Measurements from ENCODE around the gene MYO6. TPM values are rescaled to one million over a fixed set of nuclear protein-coding genes. Genes with fewer than 3 reads are reported as not detected.

MYO6 gene
- total RNA-seq, 1 experiment from 2014 or later: 122 TPM

DNA sequence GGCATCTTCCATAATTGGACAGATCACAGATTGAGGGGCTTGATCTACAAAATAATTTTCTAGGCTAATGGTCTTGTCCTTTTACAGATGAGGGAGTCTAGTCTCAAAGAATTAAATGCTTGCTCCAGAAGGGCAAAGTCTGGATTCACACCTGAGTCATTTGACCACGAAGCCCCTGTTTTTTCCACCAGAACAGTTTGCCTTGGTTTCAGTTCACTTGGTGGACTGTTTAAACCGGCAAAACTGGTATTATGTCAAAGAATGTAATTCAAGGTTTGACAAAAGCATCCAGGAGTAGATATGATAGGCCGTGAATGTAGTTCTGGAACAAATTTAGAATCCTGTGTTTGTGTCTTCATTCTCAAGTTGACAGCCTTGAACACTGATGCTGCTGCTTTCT lies 3.3 kb downstream of the MYO6 start:
- H3K27me3 Mint-ChIP-seq (ENCODE audit: unreplicated experiment): no peaks in the 10 kb centered on the region
- peak overlapping the region; percentile 98 for H3K27ac Mint-ChIP-seq (ENCODE audit: unreplicated experiment)
- CTCF ChIA-PET: interaction anchor here (0.8 kb wide), 1 partner anchor 32 kb away, joined by 4 read pairs; no protein-coding TSS in a partner anchor
- TF ChIP-seq, protein P1, sequence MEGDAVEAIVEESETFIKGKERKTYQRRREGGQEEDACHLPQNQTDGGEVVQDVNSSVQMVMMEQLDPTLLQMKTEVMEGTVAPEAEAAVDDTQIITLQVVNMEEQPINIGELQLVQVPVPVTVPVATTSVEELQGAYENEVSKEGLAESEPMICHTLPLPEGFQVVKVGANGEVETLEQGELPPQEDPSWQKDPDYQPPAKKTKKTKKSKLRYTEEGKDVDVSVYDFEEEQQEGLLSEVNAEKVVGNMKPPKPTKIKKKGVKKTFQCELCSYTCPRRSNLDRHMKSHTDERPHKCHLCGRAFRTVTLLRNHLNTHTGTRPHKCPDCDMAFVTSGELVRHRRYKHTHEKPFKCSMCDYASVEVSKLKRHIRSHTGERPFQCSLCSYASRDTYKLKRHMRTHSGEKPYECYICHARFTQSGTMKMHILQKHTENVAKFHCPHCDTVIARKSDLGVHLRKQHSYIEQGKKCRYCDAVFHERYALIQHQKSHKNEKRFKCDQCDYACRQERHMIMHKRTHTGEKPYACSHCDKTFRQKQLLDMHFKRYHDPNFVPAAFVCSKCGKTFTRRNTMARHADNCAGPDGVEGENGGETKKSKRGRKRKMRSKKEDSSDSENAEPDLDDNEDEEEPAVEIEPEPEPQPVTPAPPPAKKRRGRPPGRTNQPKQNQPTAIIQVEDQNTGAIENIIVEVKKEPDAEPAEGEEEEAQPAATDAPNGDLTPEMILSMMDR (IDR thresholded peaks at IDR 0.05; ENCODE audit: unreplicated experiment): no peak
- peak overlapping the region; percentile 99 for H3K4me3 Mint-ChIP-seq (ENCODE audit: low read depth, unreplicated experiment)
- no peaks in the 10 kb centered on the region for H3K9me3 Mint-ChIP-seq (ENCODE audit: low read depth, unreplicated experiment)
- H3K4me1 Mint-ChIP-seq (ENCODE audit: low read depth, unreplicated experiment): peaks cover 9% of the 10 kb centered on the region
- DNase-seq: peak; percentile 51
- BruUV-seq (replicated peaks): no TSS peak
- intact Hi-C loops (cut with micrococcal nuclease; ENCODE audit: unreplicated experiment): loop anchor here (2.0 to 5.0 kb wide), 2 partner anchors 96 to 150 kb away; partner anchors contain the start of gene SENP6
- peaks cover 71% of the 10 kb centered on the region for H3K36me3 Mint-ChIP-seq (ENCODE audit: insufficient read depth, unreplicated experiment)

DNA sequence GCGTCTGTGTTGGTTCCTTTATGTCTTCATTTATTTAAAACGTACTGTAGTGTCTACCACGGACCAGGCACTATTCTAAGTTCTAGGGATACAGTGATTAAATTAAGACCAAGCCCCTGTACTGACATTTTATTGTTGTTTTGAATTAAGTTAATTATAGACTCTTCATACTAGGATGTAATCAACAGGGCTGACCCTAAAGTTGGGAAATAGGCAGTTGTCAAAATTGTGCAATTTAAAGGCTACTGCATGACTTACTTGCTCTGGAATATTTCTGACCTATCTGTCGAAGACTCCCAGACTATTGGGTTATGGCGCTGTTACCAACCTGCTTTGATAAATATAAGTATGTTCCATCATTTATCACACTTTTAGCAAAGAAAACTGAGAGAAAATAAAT lies 6.7 kb downstream of the MYO6 start:
- Mint-ChIP-seq H3K36me3 (ENCODE audit: insufficient read depth, unreplicated experiment) (peaks cover 41% of the 10 kb centered on the region), H3K27me3 (ENCODE audit: unreplicated experiment) (no peaks in the 10 kb centered on the region), H3K9me3 (ENCODE audit: low read depth, unreplicated experiment) (no peaks in the 10 kb centered on the region), H3K4me1 (ENCODE audit: low read depth, unreplicated experiment) (peaks cover 33% of the 10 kb centered on the region), H3K4me3 (ENCODE audit: low read depth, unreplicated experiment) (no peak overlapping the region), H3K27ac (ENCODE audit: unreplicated experiment) (peak overlapping the region; percentile 42)
- no TSS peak for BruUV-seq (replicated peaks)
- no peak for DNase-seq
- TF ChIP-seq, protein P1 (IDR thresholded peaks at IDR 0.05; ENCODE audit: unreplicated experiment): no peak
- CTCF ChIA-PET: no interaction called here
- intact Hi-C loops (cut with micrococcal nuclease; ENCODE audit: unreplicated experiment): no loop called here

DNA sequence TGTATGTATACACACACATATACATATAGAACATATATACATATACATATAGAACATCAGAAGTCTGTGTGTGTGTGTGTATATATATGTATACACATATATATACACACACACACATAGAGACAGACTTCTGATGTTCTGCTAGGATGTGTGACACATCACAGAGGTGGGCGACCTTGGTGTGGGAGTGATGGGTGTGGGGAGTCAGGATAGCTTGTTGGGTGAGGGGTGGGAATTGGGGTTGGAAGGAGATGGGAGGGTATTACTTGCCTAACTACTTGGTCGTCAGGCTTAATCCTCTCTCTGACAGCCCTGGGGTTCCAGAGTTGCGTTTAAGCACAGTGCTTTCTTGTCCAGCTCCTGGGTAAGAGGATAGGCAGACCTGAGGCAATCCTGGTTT lies 8.3 kb downstream of the MYO6 start:
- Mint-ChIP-seq H3K27ac (ENCODE audit: unreplicated experiment) (peak overlapping the region; percentile 50), H3K4me3 (ENCODE audit: low read depth, unreplicated experiment) (no peak overlapping the region), H3K9me3 (ENCODE audit: low read depth, unreplicated experiment) (no peaks in the 10 kb centered on the region), H3K36me3 (ENCODE audit: insufficient read depth, unreplicated experiment) (peaks cover 25% of the 10 kb centered on the region), H3K4me1 (ENCODE audit: low read depth, unreplicated experiment) (peaks cover 49% of the 10 kb centered on the region), H3K27me3 (ENCODE audit: unreplicated experiment) (no peaks in the 10 kb centered on the region)
- intact Hi-C loops (cut with micrococcal nuclease; ENCODE audit: unreplicated experiment): no loop called here
- DNase-seq: no peak
- no TSS peak for BruUV-seq (replicated peaks)
- CTCF ChIA-PET: no interaction called here
- TF ChIP-seq, protein P1 (IDR thresholded peaks at IDR 0.05; ENCODE audit: unreplicated experiment): no peak

DNA sequence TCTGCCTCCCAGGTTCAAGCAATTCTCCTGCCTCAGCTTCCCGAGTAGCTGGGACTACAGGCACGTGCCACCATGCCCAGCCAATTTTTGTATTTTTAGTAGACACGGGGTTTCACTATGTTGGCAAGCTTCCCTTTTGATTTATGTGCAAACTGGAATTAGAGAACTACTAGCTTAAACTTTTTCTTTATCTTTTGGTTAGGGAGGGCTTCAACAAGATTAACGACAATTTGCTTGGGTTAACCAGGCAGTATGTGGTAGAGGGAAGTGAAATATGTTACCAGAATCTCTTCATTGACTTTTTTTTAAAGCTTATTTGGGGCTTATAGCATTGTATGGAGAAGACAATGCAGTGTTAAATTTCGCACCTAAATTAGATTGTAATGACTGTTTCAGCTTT lies 9.0 kb downstream of the MYO6 start:
- TF ChIP-seq, protein P1 (IDR thresholded peaks at IDR 0.05; ENCODE audit: unreplicated experiment): no peak
- DNase-seq: no peak

More for the DNA sequence above, 9.0 kb downstream of the MYO6 start:
- no peak overlapping the region for H3K4me3 Mint-ChIP-seq (ENCODE audit: low read depth, unreplicated experiment)
- H3K4me1 Mint-ChIP-seq (ENCODE audit: low read depth, unreplicated experiment): peaks cover 51% of the 10 kb centered on the region
- H3K36me3 Mint-ChIP-seq (ENCODE audit: insufficient read depth, unreplicated experiment): peaks cover 22% of the 10 kb centered on the region
- H3K9me3 Mint-ChIP-seq (ENCODE audit: low read depth, unreplicated experiment): no peaks in the 10 kb centered on the region
- CTCF ChIA-PET: interaction anchor here (0.6 to 0.7 kb wide), 3 partner anchors 90 to 1110 kb away, joined by 3 to 6 read pairs (median 4); no protein-coding TSS in a partner anchor
- intact Hi-C loops (cut with micrococcal nuclease; ENCODE audit: unreplicated experiment): no loop called here
- H3K27ac Mint-ChIP-seq (ENCODE audit: unreplicated experiment): peak overlapping the region; percentile 50
- no TSS peak for BruUV-seq (replicated peaks)
- no peaks in the 10 kb centered on the region for H3K27me3 Mint-ChIP-seq (ENCODE audit: unreplicated experiment)

Data from Calu3 (cell line).